ENCODE measurements around the gene ATPAF2. TPM values are rescaled to one million over a fixed set of nuclear protein-coding genes. Genes with fewer than 3 reads are reported as not detected.

The ATPAF2 gene
- total RNA-seq, 2 donors from 2014 or later = 11.8 to 19.0 TPM

DNA sequence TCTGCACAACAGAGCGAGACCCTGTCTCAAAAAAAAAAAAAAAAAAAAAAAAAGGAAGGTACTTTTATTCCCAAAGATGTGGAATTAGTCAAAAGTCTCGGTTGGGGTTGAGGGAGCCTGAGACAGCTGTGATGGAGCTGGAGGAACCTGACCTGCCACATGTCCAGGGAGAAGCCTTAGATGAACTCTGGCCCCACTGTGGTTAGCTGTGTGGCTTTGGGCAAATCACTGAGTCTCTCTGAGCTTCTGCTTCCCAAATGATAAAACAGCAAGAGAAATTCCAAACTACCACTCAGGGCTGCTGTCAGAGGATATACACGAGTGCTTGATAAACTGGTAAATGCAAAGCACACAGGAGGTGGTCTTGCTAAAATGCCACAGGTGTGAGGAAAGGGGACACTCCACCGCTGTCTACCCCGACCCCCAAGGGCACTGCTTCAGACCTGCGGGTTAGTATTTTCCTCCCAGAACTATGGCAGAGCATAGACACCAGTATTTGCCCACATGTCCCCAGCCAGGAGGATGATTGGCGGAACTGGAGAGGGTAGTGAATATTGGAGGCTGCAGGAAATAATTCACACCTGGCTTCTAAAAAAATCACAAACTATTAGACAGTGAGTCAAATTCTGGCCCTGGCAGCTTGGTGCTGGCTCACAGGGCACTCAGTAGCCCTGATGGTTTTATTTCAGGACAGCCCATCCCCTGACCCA is 51.6 kb downstream of the ATPAF2 start:
- Histone ChIP-seq H3K4me3 (no peak overlapping the region), H3K27ac (no peak overlapping the region), H3K27me3 (replicated peaks; ENCODE audit: insufficient read depth) (no peaks in the 10 kb centered on the region), H3K9me3 (no peaks in the 10 kb centered on the region), H3K4me1 (ENCODE audit: control insufficient read depth in 1 of 2, low read depth in 2 of 2) (no peaks in the 10 kb centered on the region), H3K36me3 (no peaks in the 10 kb centered on the region)
- no peak for DNase-seq (ENCODE audit: low spot score)
- no peak for TF ChIP-seq CTCF (IDR thresholded peaks at IDR 0.05)
- no peak for ATAC-seq (ENCODE audit: insufficient number of reproducible peaks, low FRiP score, low read depth)

- Histone ChIP-seq H3K27ac (no peak overlapping the region), H3K36me3 (no peaks in the 10 kb centered on the region), H3K27me3 (replicated peaks; ENCODE audit: insufficient read depth) (no peaks in the 10 kb centered on the region), H3K4me3 (no peak overlapping the region), H3K9me3 (no peaks in the 10 kb centered on the region), H3K4me1 (ENCODE audit: control insufficient read depth in 1 of 2, low read depth in 2 of 2) (no peaks in the 10 kb centered on the region)
- DNase-seq (ENCODE audit: low spot score) (no peak), ATAC-seq (ENCODE audit: insufficient number of reproducible peaks, low FRiP score, low read depth) (no peak)
- TF ChIP-seq CTCF (IDR thresholded peaks at IDR 0.05) = no peak
Measured at GRCh38 chr17:17985555-17985954, 53.4 kb downstream of the ATPAF2 start.

DNA sequence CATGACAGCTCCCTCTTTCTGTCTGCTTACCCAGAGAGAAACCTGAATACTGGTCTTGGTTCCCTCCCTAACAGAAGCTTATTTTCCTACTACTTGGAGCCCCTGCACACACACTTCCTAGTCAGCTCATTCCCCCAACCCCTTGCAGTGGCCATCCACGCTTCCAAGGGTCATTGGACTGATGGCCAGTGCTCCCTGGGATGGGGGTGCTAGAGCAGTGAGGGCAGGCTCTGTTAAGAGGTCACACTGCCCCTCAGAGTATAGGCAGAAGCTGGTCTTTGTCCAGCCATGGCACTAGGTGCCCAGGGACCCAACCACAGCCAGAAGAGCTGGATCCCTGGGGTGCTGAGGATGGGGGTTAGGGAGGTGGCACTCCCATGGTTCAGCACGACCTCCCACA is 53.8 kb downstream of the ATPAF2 start:
- TF ChIP-seq CTCF (IDR thresholded peaks at IDR 0.05) = no peak
- Histone ChIP-seq H3K36me3 (no peaks in the 10 kb centered on the region), H3K4me3 (no peak overlapping the region), H3K27me3 (replicated peaks; ENCODE audit: insufficient read depth) (no peaks in the 10 kb centered on the region), H3K9me3 (no peaks in the 10 kb centered on the region), H3K27ac (no peak overlapping the region), H3K4me1 (ENCODE audit: control insufficient read depth in 1 of 2, low read depth in 2 of 2) (no peaks in the 10 kb centered on the region)
- ATAC-seq (ENCODE audit: insufficient number of reproducible peaks, low FRiP score, low read depth) (no peak), DNase-seq (ENCODE audit: low spot score) (no peak)

DNA sequence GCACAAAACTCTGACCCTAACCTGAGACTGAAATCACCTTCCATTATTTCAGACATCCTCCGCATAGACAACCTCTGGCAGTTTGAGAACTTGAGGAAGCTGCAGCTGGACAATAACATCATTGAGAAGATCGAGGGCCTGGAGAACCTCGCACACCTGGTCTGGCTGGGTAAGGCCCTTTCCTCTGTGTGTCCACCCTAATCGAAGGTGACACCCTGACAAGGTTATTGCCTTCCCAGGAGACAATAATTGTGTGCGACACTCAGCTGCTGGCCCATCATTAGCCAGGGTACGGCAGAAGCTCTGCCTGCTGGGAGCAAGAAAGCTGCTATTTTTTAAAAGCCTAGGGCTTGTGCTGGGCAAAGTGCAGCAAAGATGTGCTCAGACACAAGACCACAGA is 55.2 kb downstream of the ATPAF2 start:
- no peak for TF ChIP-seq CTCF (IDR thresholded peaks at IDR 0.05)
- Histone ChIP-seq H3K4me3 (no peak overlapping the region), H3K27me3 (replicated peaks; ENCODE audit: insufficient read depth) (no peaks in the 10 kb centered on the region), H3K36me3 (no peaks in the 10 kb centered on the region), H3K4me1 (ENCODE audit: control insufficient read depth in 1 of 2, low read depth in 2 of 2) (no peaks in the 10 kb centered on the region), H3K27ac (no peak overlapping the region), H3K9me3 (no peaks in the 10 kb centered on the region)
- DNase-seq (ENCODE audit: low spot score) (no peak), ATAC-seq (ENCODE audit: insufficient number of reproducible peaks, low FRiP score, low read depth) (no peak)

DNA sequence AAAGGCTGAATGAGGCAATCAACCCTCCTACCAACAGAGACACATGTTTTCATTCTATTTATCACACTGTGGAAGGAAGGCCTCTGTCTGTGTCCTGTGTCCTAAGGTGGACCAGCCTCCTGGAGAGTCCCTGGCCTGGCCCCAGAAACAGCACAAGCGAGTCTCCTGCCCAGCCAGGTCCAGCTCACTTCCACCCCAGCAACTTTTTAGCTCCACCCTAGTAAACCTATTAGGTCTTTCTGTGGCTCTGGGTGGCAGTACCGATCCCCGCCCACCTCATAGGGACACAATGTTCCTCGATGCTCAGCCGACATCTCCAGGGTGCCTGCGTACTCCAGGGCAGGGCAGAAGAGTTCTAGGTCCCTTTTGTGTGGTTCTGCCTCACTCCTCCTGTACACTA is 55.6 kb downstream of the ATPAF2 start:
- no peak overlapping the region for H3K27ac ChIP-seq
- no peak for TF ChIP-seq CTCF (IDR thresholded peaks at IDR 0.05)
- no peaks in the 10 kb centered on the region for H3K4me1 ChIP-seq (ENCODE audit: control insufficient read depth in 1 of 2, low read depth in 2 of 2)
- no peaks in the 10 kb centered on the region for H3K9me3 ChIP-seq
- ATAC-seq (ENCODE audit: insufficient number of reproducible peaks, low FRiP score, low read depth) (no peak), DNase-seq (ENCODE audit: low spot score) (no peak)
- no peak overlapping the region for H3K4me3 ChIP-seq
- no peaks in the 10 kb centered on the region for H3K36me3 ChIP-seq
- no peaks in the 10 kb centered on the region for H3K27me3 ChIP-seq (replicated peaks; ENCODE audit: insufficient read depth)

Data from thoracic aorta (tissue), 2 donors.